Right kidney (tissue), 1 donor: ENCODE results near the gene KCNQ5.

ENCODE experiments used
- DNase-seq: peaks from one replicate; pipeline ENCODE4 v3.0.0-alpha.2; 2016

KCNQ5 gene

DNA sequence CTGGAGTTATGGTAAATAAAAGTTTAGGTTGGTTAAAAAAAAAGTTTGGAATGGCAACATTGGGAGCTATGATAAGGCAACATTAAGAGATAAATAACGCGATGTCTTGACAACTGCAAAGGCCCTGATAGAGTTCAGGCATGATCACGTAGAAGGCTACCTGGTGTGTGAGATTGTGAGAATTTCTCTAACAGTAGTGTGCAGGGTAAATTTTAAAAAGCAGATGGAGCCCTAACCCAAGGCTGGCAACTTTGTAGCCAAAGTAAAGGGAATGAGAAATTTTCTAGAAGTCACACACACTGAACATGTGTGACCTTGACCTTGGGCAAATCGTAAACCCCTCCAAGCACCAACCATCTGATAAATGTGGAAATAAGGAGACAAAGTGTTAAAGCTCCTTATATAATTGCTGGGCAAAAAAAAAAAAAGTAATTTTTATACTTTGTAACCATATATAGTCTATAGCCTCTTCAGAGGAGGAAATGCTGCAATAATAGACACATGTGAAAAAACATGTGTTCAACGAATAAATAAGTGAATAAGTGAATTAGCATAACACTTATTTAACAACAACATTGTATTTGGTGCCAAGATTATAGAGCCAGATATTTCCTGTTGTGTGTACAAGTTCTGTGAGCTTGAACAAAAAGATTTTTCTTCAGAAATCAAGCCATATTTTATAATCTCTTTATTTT lies 18.2 kb downstream of the KCNQ5 start:
- no peak for DNase-seq

DNA sequence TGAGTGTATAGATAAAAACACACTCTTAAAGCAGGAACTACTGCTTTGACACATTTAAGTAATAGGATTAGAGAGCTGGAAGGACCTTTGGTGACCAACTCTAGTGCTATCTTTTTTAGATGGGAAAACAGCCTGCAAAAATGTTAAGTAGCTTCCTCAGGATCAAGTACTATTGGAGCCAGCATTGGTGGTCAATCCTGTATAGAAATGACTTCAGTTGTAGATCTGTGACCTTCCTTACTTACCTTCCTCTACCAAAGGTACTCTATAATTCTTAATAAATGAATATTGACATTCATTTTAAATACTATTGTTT lies 18.7 kb downstream of the KCNQ5 start:
- DNase-seq, result no peak

DNA sequence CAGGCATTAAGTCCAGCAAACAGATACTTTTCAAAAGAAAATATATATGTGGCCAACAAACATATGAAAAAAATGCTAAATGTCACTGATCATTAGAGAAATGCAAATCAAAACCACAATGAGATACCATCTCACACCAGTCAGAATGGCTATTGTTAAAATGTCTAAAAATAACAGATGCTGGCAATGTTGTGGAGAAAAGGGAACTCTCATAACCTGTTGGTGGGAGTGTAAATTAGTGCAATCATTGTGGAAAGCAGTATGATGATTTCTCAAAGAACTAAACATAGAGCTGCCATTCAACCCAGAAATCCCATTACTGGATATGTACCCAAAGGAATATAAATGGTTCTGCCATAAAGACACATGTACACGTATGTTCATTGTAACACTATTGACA lies 20.6 kb downstream of the KCNQ5 start:
- no peak for DNase-seq

DNA sequence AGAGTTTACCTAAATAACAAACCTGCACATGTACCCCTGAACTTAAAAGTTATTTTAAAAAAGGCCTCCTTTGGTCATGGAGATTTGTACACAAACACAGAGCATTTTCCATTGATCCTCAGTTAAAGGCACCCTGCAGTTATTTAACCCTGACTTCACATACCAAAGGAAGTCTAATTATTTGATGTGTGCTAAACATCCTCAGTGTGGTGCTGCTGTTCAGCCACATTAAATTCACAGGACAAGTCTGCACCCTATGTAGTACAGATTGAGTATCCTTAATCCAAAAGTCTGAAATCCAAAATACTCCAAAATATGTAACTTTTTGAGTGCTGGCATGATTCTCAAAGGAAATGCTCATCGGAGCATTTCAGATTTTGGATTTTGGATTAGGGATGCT lies 21.4 kb downstream of the KCNQ5 start:
- no peak for DNase-seq

DNA sequence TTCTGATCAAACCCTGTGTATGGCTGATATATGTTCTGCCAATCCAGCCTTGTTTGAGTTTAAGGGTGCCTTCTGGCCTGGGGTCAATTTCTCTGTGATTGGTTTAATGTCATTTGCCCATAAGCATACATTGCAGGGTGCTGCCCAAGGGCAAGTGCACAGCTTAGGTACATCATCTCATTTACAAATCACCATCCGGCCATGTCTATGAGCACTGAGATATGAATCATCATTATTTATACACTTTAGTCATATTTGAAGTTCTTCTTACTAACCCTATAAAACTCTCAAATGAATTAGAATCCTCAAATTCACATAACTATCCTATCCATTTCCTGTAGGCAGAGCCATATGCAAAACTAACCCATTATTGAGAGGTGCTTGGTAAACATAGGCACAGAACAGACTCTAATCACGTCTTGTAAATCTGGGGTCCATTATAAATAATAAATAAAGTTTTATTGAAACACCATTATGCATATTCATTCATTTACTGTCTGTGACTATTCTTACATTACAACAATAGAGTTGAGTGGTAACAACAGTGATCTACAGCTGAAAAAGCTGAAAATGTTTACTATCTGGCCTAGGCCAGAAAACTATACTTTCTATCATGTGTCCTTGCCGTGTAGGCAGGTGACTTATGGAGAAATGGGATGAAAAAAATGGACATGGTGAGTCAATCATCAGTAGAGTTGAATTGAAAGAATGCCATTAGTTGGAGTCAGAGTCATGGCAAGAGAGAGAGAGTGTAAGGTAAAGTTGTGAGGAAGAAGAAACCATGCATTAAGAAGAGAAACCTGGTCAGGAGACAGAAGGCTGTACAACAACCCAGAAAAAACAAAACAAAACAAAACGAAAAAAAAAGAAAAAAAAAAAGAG lies 25.0 kb downstream of the KCNQ5 start:
- DNase-seq, result no peak

DNA sequence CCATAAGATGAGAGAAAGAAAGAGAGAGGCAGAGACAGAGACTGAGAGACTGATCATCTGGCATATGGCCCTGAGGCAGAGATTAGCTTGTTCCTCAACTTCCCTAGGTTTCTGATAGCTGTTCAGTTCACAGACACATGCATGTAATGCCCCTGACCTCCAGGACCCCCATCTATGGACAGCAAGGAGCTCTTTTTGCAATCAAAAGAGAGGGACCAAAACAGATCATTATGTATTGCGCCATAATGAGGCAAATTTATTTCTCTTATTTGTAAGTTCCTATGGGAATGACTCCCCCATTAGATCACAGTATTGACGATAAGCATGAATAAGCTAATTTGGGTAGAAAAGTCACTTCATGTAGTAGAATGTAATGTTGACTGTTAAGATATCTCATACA lies 25.6 kb downstream of the KCNQ5 start:
- DNase-seq, result no peak

DNA sequence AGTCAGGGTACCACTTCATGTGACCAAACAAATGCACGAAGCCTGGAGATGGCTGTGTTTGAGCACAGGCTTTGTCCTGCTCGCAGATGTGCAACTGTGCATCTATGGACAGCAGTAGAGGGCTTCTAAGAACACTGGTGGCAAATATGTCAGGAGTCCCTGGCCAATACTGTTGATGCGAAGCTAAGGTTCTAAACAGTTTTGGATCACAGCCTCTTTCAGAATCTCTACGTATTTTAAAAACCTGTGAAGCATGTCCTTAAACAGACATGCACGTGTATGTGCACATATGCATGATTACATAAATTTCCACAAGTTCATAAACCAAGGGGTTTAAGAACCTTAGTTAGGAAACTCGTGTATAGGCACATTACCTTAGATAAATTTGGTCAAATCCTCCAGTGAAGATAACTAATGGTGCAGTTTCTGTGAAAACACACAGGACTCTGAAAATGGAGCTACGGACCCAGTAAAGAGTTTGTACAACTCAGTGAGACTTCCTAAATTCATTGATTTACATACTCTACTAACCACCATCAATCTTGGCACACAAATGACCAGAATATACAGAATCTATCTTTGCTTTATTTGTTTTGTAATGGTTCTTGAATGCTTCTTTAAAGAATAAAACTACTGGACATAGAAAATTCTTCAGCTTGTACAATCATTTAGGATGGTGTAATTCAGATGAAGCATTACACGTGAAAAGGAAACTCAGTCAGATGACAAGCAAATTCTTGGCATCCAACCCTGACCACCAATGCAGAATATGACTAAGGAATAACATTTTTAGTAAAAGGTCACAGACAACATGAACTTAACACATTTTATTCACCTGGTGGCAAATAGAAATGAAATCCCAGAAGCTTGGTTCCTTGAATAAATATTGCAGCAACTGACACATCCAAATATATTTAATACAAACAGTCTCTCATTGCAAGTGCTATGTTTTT lies 27.4 kb downstream of the KCNQ5 start:
- no peak for DNase-seq

DNA sequence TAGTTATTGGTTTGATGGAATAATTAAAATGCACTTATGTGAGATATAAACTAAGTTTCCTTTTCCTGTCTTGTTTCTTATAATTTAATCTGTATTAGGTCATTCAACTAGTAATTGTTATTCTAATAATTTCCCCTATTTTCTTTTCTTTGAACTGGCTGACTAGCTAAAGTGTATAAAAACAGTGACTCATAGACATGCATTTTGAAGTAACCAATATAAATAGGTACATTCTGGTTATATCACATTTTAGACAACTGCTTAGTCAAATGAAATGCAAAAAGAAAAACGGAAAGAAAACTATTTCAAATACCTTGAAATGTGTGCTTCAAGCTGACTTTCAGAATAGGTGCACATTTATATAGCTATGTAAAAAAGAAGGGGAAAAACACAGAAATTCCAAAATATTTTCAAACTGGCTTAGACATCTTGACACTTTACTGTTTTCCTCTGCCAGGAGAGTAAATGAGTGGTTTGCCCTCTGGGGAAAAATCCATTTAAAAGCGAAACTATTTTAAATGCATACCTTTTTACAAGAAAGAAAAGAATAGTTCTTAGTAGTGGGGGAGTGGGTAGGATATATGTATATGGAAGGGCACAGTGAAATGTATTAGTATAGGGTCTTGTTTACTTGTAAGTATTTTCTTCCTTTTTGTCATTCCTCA lies 28.3 kb downstream of the KCNQ5 start:
- no peak for DNase-seq

DNA sequence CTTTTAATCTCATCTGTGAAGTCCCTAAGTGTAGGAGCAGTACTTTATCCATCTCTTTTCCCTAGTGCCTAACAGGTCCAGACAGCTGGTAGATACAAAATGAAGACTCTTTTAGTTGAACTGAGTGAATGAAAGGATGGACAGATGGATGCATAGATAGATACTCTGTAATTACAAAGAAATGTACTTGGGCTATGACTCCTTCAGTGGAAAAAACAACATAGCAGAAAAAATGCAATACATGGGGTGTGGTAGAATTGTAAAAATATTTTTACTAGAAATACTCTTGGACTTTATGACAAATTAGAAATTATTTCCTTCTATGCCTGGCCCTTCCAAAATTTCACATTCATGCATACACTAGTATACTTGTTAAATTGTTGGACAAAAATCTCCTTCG lies 29.3 kb downstream of the KCNQ5 start:
- DNase-seq, result no peak

DNA sequence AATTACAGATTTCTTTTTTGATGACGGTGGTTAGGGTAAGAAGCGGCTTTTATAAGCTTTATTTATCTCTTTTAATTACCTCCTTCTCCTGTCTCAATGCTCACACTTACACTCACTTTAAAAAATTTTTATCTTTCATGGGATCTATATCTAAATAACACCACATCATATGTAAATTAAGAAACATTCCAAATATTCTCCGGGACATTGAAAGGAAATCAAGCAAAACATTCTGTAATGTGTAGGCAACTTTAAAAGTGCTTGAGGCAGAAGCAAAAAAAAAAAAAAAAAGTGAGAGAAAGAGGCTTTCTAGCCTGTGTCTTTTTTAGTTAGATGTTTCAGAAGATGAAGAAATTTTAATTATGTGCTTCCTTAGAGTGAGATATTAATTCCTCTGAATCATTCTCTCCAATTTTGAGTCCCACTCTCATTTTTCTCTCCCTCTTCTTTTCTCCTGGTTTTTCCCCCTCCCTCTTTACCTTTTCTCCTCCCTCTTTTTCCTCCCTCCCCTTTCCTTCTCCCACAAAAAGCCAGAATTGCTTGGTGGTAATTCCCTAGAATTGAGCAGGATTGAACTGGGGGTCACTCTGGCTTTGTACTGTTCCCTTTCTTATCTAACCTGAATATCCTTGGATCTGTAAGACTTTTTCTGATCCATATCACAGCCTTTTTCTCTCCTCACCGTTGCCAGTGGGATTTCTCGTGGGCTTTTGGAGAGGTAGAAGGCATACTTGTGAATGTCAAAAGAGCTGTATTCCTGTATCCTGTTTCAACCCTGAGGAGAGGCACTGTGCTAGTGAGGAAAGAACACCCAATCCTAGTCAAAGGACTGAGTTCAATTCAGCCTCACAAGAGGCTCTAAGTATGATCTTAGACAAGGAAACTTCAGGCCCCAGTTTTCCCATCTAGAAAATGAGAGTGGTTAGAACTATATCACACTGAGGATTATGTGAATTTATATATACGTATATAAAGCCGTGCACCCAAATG lies 30.4 kb downstream of the KCNQ5 start:
- DNase-seq, result no peak

DNA sequence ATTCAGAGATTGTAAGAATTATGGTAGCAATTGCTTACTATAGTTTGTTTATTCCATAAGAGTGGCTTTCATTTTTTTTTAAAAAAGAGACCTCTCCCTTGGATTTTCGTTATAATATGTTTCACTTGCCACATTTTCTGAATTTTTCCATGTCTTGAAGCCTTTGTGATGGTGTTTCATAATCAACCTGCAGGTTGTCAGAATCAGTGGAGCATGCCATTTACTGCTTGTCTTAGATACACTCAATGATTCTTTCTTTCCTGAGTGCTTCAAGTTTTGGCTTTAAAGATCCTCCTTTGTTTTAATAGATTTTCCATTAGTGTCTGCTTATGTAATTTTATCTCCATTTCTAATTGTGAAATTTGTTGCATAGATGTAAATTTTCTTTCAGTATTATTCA lies 31.2 kb downstream of the KCNQ5 start:
- no peak for DNase-seq

DNA sequence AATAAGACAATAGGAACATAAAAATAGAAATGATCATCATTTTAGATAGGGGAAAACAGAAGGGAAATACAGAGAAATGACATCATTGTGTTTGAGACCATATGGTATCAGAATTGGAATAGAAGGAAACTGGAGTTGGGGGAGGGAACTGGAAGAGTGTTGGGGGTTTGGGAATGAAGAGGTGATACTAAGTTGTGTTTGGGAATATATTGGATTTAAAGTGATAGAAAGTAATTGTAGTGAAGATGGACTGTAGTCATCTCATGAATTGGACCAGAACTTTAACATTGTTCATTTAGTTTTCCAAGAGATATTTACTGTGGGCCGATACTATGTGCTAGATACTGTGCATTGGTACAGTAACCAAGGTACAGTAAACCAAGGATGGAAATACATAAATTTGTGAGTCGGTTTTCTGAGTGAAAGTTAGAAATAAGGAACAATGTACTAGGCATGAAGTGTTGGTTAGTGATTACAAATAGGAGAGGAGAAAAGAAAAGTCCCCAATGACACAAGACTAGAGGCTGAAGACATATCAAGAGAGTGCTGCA lies 32.3 kb downstream of the KCNQ5 start:
- no peak for DNase-seq

DNA sequence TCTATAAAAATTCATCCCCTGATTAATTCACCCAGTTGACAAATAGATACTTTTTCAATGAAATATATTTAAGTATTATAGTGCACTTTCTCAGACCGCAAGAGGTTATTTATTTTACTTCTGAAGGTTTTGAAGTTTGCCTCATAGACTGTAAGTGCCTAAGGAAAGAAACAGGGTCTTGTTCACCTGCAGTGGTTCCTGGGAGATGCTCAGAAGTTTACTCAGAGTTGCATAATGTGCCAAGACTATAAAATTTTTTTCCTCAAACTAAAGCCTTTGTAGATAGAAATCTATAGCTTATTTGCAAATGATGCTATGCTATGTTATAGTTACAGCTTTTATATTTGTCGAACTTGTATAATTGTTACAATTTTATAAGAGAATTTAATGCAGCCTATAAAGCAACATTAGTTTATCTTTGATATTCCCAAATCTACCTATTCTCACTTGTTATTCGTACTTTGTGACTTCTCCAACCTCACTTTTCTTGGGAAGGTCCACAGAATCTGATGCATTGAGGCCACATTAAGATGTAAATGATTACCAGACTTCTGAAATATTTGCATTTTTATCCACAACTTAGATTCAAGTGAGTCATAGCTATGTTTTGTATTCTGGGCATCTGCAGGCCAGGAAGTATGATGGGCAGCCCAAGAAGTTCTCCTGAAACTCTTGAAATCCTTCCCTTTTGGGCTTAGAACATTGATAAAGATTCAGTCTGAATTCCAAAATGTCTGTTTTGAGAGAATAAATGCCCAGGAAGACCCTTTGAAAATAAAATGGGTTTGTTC lies 35.7 kb downstream of the KCNQ5 start:
- no peak for DNase-seq

DNA sequence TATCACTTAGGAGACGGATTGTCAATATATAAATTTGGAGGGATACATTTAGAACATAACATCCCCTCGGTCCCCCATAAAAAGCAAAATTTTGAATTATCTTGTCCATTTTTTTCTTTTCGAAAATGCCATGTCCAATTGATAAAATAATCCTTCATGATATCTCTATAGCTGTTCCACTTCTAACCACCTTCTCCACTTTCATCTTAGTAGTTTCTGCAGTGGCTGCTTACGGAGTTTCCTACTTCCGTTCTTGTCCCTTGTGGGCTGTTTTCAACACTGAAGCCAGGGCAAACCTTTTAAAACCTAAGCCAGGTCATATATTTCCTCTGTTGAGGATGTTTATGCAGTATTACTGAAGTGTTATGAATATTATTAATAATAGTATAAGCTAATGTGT lies 37.9 kb downstream of the KCNQ5 start:
- no peak for DNase-seq

DNA sequence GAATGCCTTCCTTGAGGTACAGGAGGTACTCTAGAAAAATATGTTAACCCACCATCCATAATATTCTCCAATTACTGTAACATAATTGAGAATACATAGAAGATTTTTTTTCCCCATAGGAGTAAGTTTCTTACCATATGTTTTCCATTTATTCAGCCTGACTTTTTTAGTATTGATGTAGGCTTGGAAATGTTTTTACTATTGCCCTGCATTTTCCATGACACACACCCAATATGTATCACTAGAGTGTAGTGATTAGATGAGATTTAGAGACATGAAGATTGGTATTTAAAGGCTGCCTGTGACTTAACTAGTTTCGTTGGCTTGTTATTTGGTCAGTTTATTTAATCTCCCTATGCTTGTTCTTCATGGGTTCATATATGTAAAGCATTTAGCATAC lies 39.5 kb downstream of the KCNQ5 start:
- DNase-seq, result no peak

DNA sequence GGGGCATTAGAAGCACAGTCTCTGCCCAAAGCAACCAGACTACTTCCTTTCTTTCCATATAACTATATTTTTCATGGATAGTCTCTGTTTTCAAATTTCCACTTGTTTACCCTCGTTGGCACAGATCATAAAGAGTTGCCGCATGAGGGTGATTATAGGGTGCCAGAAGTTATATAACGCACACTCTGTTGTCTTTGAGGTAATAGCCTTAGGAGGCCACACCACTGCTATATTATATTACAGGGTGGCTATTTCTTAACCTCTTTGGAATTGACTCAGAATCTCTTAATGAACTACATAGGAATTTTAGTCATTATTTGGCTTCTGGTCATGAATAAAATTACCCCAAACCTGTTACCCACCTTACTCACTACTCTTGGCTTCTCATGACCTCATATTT lies 43.7 kb downstream of the KCNQ5 start:
- DNase-seq, result no peak

DNA sequence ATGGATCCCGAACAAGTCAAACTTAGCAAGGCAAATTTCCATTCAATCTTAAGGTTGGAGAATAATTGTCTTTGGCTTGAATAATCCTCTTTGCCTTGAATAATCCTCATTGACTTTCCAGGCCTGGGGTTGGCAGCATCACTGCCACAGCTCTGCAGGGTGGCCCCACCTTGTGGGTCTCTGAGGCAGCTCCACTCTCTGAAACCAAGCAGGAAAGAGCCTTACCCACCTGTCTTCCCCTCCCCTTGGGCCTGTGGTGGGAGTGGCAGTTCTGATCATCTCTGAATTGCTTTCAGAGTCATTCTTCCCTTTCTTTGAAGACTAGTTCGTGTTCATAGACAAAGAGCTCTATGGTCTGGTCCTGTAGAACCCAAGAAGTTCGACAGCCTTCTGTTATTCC lies 47.5 kb downstream of the KCNQ5 start:
- no peak for DNase-seq

DNA sequence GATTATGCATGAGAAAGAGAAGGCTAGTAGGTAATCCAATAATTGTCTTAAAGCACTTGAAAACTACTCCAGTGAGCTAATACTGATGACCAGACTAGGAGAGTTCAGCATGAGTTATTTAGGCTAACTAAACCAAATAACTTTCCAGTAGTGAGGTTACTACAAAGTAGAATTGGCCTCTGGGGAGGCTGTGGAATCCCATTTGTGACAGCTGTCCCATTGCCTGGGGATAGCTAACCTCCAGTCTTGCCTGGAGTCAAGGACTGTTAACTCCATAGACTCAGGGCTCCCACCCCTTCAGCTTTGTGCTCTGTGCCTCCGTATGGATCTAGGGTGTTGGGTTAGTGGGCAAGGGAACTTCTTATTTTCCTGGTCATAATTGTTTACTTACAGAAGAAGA lies 51.0 kb downstream of the KCNQ5 start:
- DNase-seq, result no peak

DNA sequence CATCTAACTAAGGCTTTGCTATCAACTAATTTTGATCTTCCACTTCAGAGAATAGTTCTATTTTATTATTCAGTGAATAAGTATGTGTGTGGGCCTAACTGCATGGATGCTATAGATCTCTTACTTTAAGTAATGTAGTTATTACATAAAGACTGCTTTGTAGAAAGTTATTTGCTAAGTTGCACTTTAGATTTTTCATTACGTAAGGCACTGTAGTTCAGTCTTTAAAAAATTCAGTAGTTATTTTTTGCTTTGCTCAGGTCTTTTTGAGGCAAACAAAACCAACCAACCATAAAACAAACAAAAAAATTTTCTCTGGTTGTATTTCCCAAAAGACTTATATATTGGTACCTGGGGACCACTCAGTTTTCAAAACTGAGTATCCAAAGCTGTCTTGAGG lies 53.0 kb downstream of the KCNQ5 start:
- DNase-seq, result no peak

DNA sequence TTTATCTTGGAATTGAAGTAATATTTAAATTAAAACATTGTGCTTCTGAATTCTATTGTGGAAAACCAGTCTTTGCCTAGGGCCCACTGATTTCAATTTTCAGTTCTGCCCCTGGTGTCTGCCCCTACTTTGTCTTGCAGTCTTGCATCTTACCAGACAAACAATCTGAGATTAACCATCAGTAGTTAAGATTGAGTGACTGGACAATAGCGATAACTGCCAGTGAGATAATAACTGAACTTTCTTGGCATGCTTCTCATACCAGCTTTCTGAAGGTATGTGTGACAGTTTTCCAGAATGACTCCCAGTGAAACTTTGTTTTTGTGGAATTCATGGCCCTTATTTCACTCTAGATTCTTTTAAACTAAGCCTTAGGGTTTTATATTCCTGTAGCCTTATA lies 53.5 kb downstream of the KCNQ5 start:
- no peak for DNase-seq
